Esophagus squamous epithelium (tissue), 4 donors: ENCODE results near the gene ASIC3.

Source experiments
- CTCF ChIP-seq, 6 experiments: fragments of 450-650 bp in 4 of 6; fragments of 200-600 bp in 2 of 6; sonication (generic) in 2 of 6; IDR thresholded peaks; one replicate each; pipeline ENCODE4 v1.5.1; 2016 to 2019; ENCODE audit warnings: antibody characterized with exemption in 6 of 6, mild to moderate bottlenecking in 4 of 6, moderate library complexity in 4 of 6
- POLR2A ChIP-seq, 4 donors: fragments of 450-650 bp; IDR thresholded peaks; one replicate each; pipeline ENCODE4 v1.6.1; 2017; ENCODE audit warnings: antibody characterized with exemption in 4 of 4, mild to moderate bottlenecking in 4 of 4, moderate library complexity in 3 of 4

GRCh38 chr7:151101621-151102396 is 53.5 kb downstream of the ASIC3 start:
- no peak for TF ChIP-seq POLR2A (IDR thresholded peaks at IDR 0.05)
- no peak for TF ChIP-seq CTCF (IDR thresholded peaks at IDR 0.05)
